Mesenchymal stem cell (in vitro differentiated cells and primary cell): ENCODE measurements around the gene ZBTB21.
"Not testable (repeated sequence)": the region's sequence is repeated elsewhere in the genome, so short reads cannot be mapped to it uniquely, and the experiment has no call there.

Experiments
- DNase-seq: peaks from one replicate; pipeline ENCODE4 v3.0.0-alpha.2; 2013
- H2AFZ ChIP-seq: one replicate; pipeline ENCODE4 v1.6.1; 2013; ENCODE audit warnings: low read depth, mild to moderate bottlenecking, control low read depth, inconsistent platforms, low read length, moderate library complexity
- H2AK5ac ChIP-seq: 2 replicates; pipeline ENCODE4 v1.6.1; 2013; ENCODE audit warnings: low read length, moderate library complexity, mild to moderate bottlenecking, inconsistent platforms; ENCODE audit not compliant: severe bottlenecking
- H2BK120ac ChIP-seq: one replicate; pipeline ENCODE4 v1.6.1; 2013; ENCODE audit warnings: low read depth, mild to moderate bottlenecking, inconsistent platforms, low read length, moderate library complexity
- H2BK12ac ChIP-seq, 2 experiments: one replicate each; pipeline ENCODE4 v1.6.1; 2013; ENCODE audit warnings: inconsistent platforms in 2 of 2, low read length in 2 of 2, mild to moderate bottlenecking in 2 of 2, moderate library complexity in 2 of 2, control low read depth in 1 of 2
- H2BK15ac ChIP-seq: one replicate; pipeline ENCODE4 v1.6.1; 2013; ENCODE audit warnings: mild to moderate bottlenecking, low read depth, inconsistent platforms; ENCODE audit not compliant: poor library complexity, severe bottlenecking
- H2BK5ac ChIP-seq: 2 replicates; pipeline ENCODE4 v1.6.1; 2013; ENCODE audit warnings: low read depth, mild to moderate bottlenecking, low read length, control low read depth, inconsistent platforms; ENCODE audit not compliant: poor library complexity, severe bottlenecking
- H3K14ac ChIP-seq, 2 experiments: one replicate each; pipeline ENCODE4 v1.6.1; 2013; ENCODE audit warnings: inconsistent platforms in 2 of 2, low read length in 2 of 2, control low read depth in 1 of 2, mild to moderate bottlenecking in 1 of 2, moderate library complexity in 1 of 2
- H3K18ac ChIP-seq, 2 experiments: one replicate each; pipeline ENCODE4 v1.6.1; 2013; ENCODE audit warnings: inconsistent platforms in 2 of 2, low read length in 2 of 2, control low read depth in 1 of 2, low read depth in 1 of 2, mild to moderate bottlenecking in 1 of 2
- H3K23ac ChIP-seq, 2 experiments: one replicate each; pipeline ENCODE4 v1.6.1; 2013; ENCODE audit warnings: inconsistent platforms in 2 of 2, low read length in 2 of 2, mild to moderate bottlenecking in 2 of 2, moderate library complexity in 2 of 2, control low read depth in 1 of 2
- H3K27ac ChIP-seq: 2 replicates; pipeline ENCODE4 v1.5.1; 2013; ENCODE audit warnings: mild to moderate bottlenecking, moderate library complexity, low read length, control low read depth, inconsistent platforms; ENCODE audit not compliant: poor library complexity, severe bottlenecking
- H3K27me3 ChIP-seq, 2 experiments: 2 replicates each; pipeline versions ENCODE4 v1.6.1 to v1.7.0; 2013; ENCODE audit warnings: low read length in 2 of 2, mild to moderate bottlenecking in 2 of 2, moderate library complexity in 2 of 2, control low read depth in 1 of 2, inconsistent platforms in 1 of 2; ENCODE audit not compliant: control insufficient read depth in 1 of 2, insufficient read depth in 1 of 2
- H3K36me3 ChIP-seq, 2 experiments: 2 replicates each; pipeline versions ENCODE4 v1.6.1 to v1.7.0; 2013; ENCODE audit warnings: low read length in 2 of 2, control low read depth in 1 of 2, inconsistent platforms in 1 of 2, low read depth in 1 of 2, mild to moderate bottlenecking in 1 of 2; ENCODE audit not compliant: insufficient read depth in 2 of 2, control insufficient read depth in 1 of 2
- H3K4ac ChIP-seq, 2 experiments: one replicate each; pipeline ENCODE4 v1.6.1; 2013; ENCODE audit warnings: inconsistent platforms in 2 of 2, low read length in 2 of 2, mild to moderate bottlenecking in 2 of 2, moderate library complexity in 2 of 2, control low read depth in 1 of 2, low read depth in 1 of 2
- H3K4me1 ChIP-seq: 2 replicates; pipeline ENCODE4 v1.6.1; 2013; ENCODE audit warnings: low read depth, low read length, control low read depth; ENCODE audit not compliant: control insufficient read depth, insufficient read depth
- H3K4me2 ChIP-seq: 2 replicates; pipeline ENCODE4 v1.6.1; 2013; ENCODE audit warnings: low read length, mild to moderate bottlenecking, inconsistent platforms; ENCODE audit not compliant: poor library complexity, severe bottlenecking
- H3K4me3 ChIP-seq, 2 experiments: 2 replicates each; pipeline versions ENCODE4 v1.5.1 to v1.7.0; 2013; ENCODE audit warnings: low read length in 2 of 2, mild to moderate bottlenecking in 2 of 2, control low read depth in 1 of 2, low read depth in 1 of 2; ENCODE audit not compliant: insufficient read depth in 1 of 2
- H3K79me1 ChIP-seq: replicated peaks from 2 replicates; pipeline ENCODE4 v1.6.1; 2013; ENCODE audit warnings: mild to moderate bottlenecking, control low read depth, low read length, inconsistent platforms; ENCODE audit not compliant: poor library complexity, severe bottlenecking
- H3K9ac ChIP-seq: 2 replicates; pipeline ENCODE4 v1.7.0; 2013; ENCODE audit warnings: mild to moderate bottlenecking, low read length, moderate library complexity
- H3K9me3 ChIP-seq: 2 replicates; pipeline ENCODE4 v1.7.0; 2013; ENCODE audit warnings: mild to moderate bottlenecking, low read length; ENCODE audit not compliant: control insufficient read depth
- H4K8ac ChIP-seq: one replicate; pipeline ENCODE4 v1.6.1; 2013; ENCODE audit warnings: inconsistent platforms, mild to moderate bottlenecking, low read length, moderate library complexity
- H4K91ac ChIP-seq: one replicate; pipeline ENCODE4 v1.6.1; 2013; ENCODE audit warnings: mild to moderate bottlenecking, low read length, inconsistent platforms
- WGBS: methylation state at CpG from one replicate; pipeline ENCODE4 v1.1.7; 2013; ENCODE audit warnings: mixed read lengths; 5-methylcytosine and 5-hydroxymethylcytosine counted together

ZBTB21 gene

DNA sequence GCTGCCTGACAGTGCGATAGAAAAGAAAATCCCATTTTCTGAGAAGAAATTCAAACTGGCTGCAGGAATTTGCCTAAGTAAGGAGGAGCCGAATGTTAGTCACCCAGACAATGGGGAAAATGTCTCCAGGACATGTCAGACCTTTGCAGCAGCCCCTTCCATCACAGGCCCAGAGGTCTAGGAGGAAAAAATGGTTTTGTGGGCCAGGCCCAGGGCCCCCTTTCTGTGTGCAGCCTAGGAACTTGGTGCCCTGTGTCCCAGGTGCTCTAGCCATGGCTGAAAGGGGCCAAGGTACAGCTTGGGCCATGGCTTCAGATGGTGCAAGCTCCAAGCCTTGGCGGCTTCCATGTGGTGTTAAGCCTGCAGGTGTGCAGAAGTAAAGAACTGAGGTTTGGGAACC lies 14.6 kb downstream of the ZBTB21 start:
- no peak overlapping the region for H2BK5ac ChIP-seq
- H4K8ac ChIP-seq, result no peak overlapping the region
- no peak overlapping the region for H2BK15ac ChIP-seq
- no peak overlapping the region for H2AK5ac ChIP-seq
- H3K4me1 ChIP-seq, result no peaks in the 10 kb centered on the region
- no peak overlapping the region for H3K14ac ChIP-seq
- H2AFZ ChIP-seq, result no peak overlapping the region
- H3K23ac ChIP-seq, result no peak overlapping the region
- no peak overlapping the region for H3K4me3 ChIP-seq
- peaks cover 23% of the 10 kb centered on the region for H3K79me1 ChIP-seq
- no peak overlapping the region for H2BK12ac ChIP-seq
- H3K36me3 ChIP-seq, result peaks cover 37 to 45% of the 10 kb centered on the region in 2 experiments
- no peak overlapping the region for H3K4ac ChIP-seq
- whole genome bisulfite sequencing, result 99% methylated on average over 3 of the region's 3 CpGs
- H3K27ac ChIP-seq, result no peak overlapping the region
- H3K9me3 ChIP-seq, result no peaks in the 10 kb centered on the region
- H4K91ac ChIP-seq, result no peak overlapping the region
- no peaks in the 10 kb centered on the region for H3K27me3 ChIP-seq
- H3K4me2 ChIP-seq, result no peak overlapping the region
- H3K18ac ChIP-seq, result no peak overlapping the region
- no peak for DNase-seq
- no peak overlapping the region for H3K9ac ChIP-seq
- no peak overlapping the region for H2BK120ac ChIP-seq

DNA sequence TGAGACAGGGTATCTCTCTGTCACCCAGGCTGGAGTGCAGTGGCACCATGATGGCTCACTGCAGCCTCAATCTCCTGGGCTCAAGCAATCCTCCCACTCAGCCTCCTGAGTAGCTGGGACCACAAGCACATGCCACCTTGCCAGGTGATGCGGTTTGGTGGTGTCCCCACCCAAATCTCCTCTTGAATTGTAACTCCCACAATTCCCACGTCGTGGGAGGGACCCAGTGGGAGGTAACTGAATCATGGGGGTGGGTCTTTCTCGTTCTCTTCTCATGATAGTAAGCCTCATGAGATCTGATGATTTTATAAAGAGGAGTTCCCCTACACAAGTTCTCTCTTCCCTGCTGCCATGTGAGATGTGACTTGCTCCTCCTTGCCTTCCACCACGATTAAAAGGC lies 15.5 kb downstream of the ZBTB21 start:
- WGBS, result 100% methylated on average over 1 of the region's 5 CpGs
- H3K9ac ChIP-seq, DNase-seq, H2AK5ac ChIP-seq, H3K14ac ChIP-seq, H3K9me3 ChIP-seq, H2BK5ac ChIP-seq, H3K4me2 ChIP-seq, H3K27me3 ChIP-seq, H3K4ac ChIP-seq, H3K4me3 ChIP-seq, H3K27ac ChIP-seq, H2BK120ac ChIP-seq, H4K8ac ChIP-seq, H3K18ac ChIP-seq, H4K91ac ChIP-seq, H2BK12ac ChIP-seq, H2BK15ac ChIP-seq, H2AFZ ChIP-seq, H3K4me1 ChIP-seq, H3K23ac ChIP-seq: not testable (repeated sequence)
- peaks cover 18% of the 10 kb centered on the region for H3K79me1 ChIP-seq
- H3K36me3 ChIP-seq, result peaks cover 37 to 46% of the 10 kb centered on the region in 2 experiments

DNA sequence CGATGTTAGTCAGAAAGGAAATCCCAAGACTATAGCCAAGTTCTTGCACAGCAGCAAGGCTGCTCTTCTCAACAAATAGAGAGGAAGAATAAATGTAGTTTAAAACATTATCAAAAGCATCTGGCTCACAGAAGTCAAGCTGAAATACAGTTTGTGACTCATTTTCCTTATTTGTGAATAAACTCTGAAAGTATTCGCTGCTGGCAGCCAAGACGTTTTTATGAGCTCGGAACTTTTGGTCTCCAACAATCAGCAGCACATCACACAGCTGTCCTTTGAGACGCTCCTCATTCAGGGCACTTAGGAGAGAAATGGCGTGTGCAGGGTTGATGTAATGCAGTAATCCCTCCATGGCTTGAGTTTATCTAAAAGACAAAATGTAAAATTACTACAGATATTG lies 16.4 kb downstream of the ZBTB21 start:
- no peak overlapping the region for H3K4me2 ChIP-seq
- no peak overlapping the region for H2BK15ac ChIP-seq
- H3K36me3 ChIP-seq, result peaks cover 37 to 47% of the 10 kb centered on the region in 2 experiments
- H3K4me3 ChIP-seq, result peak overlapping the region in 1 of 2 experiments; percentile 58
- H4K8ac ChIP-seq, result no peak overlapping the region
- DNase-seq, result peak; percentile 34
- peaks cover 18% of the 10 kb centered on the region for H3K79me1 ChIP-seq
- no peak overlapping the region for H2BK5ac ChIP-seq
- no peak overlapping the region for H3K27ac ChIP-seq
- H3K23ac ChIP-seq, result no peak overlapping the region
- WGBS, result 72% methylated on average over 3 of the region's 6 CpGs
- H2AFZ ChIP-seq, result no peak overlapping the region
- H3K27me3 ChIP-seq, result no peaks in the 10 kb centered on the region
- H3K9ac ChIP-seq, result peak overlapping the region; percentile 52
- no peak overlapping the region for H2BK12ac ChIP-seq
- no peak overlapping the region for H3K4ac ChIP-seq
- H2AK5ac ChIP-seq, result no peak overlapping the region
- no peak overlapping the region for H3K18ac ChIP-seq
- H3K14ac ChIP-seq, result no peak overlapping the region
- H3K9me3 ChIP-seq, result no peaks in the 10 kb centered on the region
- no peaks in the 10 kb centered on the region for H3K4me1 ChIP-seq
- H2BK120ac ChIP-seq, result no peak overlapping the region
- no peak overlapping the region for H4K91ac ChIP-seq

DNA sequence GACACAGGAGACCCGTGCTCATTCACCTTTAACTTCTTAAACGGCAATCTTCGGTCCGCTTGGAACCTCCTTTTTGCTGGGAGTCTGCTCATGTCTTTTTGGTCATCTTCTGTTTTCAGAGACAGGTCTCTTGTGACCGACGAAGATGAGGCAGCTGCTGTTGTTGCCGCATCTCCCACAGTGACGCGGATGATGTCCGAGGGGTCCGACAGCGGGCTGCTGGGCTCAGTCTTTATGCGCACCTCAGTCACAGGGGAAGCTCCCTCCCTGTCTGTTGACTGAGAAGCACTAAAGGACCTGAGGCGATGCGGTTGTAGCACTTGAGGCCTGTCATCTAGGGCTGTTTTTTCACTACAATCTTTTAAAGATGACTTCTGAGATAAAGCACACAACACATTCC lies 17.6 kb downstream of the ZBTB21 start:
- no peak overlapping the region for H3K23ac ChIP-seq
- H2BK120ac ChIP-seq, result no peak overlapping the region
- 98% methylated on average over 15 of the region's 15 CpGs for WGBS

More for the DNA sequence above, 17.6 kb downstream of the ZBTB21 start:
- no peak overlapping the region for H3K14ac ChIP-seq
- no peak overlapping the region for H4K91ac ChIP-seq
- H2BK5ac ChIP-seq, result no peak overlapping the region
- H3K79me1 ChIP-seq, result peaks cover 14% of the 10 kb centered on the region
- H3K9ac ChIP-seq, result no peak overlapping the region
- H2BK15ac ChIP-seq, result no peak overlapping the region
- H3K9me3 ChIP-seq, result no peaks in the 10 kb centered on the region
- no peak for DNase-seq
- H2AK5ac ChIP-seq, result no peak overlapping the region
- H4K8ac ChIP-seq, result no peak overlapping the region
- no peak overlapping the region for H3K18ac ChIP-seq
- H2BK12ac ChIP-seq, result no peak overlapping the region
- H3K27ac ChIP-seq, result no peak overlapping the region
- H3K27me3 ChIP-seq, result no peaks in the 10 kb centered on the region
- peaks cover 35 to 47% of the 10 kb centered on the region in 2 experiments for H3K36me3 ChIP-seq
- H3K4me3 ChIP-seq, result no peak overlapping the region
- no peaks in the 10 kb centered on the region for H3K4me1 ChIP-seq
- no peak overlapping the region for H3K4me2 ChIP-seq
- H3K4ac ChIP-seq, result no peak overlapping the region
- H2AFZ ChIP-seq, result no peak overlapping the region
